MM.1S (cell line): ENCODE results near the gene PBX3.

ENCODE experiments used
- CTCF ChIP-seq: fragments of 300-600 bp; sonication (generic); IDR thresholded peaks from 2 replicates; pipeline ENCODE4 v1.5.1; 2016; ENCODE audit warnings: antibody characterized with exemption, low read length, mixed read lengths
- EZH2 ChIP-seq: fragments of 300-600 bp; sonication (generic); optimal IDR thresholded peaks from 2 replicates; pipeline ENCODE3; 2017; ENCODE audit warnings: low read depth, mild to moderate bottlenecking, antibody characterized with exemption, low read length, mixed read lengths
- EZH2phosphoT487 ChIP-seq: fragments of 300-600 bp; sonication (generic); IDR thresholded peaks from 2 replicates; pipeline ENCODE4 v1.6.1; 2018; ENCODE audit warnings: antibody characterized with exemption, low read length

GRCh38 chr9:125821078-125821477 lies 73.9 kb downstream of the PBX3 start:
- TF ChIP-seq CTCF = no peak
- TF ChIP-seq EZH2 = no peak
- no peak for TF ChIP-seq EZH2phosphoT487
